Measurements from ENCODE around the gene HCK.

GRCh38 chr20:32098786-32099185, 46.7 kb downstream of the HCK start:
- TF ChIP-seq EP300 (IDR thresholded peaks at IDR 0.05; ENCODE audit: low read length) = no peak
- TF ChIP-seq SMAD4 (CRISPR knock-in tag; conservative IDR thresholded peaks at IDR 0.05) = no peak
- TF ChIP-seq RBM14 (IDR thresholded peaks at IDR 0.05; ENCODE audit: borderline replicate concordance, insufficient read depth, low read depth, low read length) = no peak
- no peak for TF ChIP-seq SRF (CRISPR knock-in tag; IDR thresholded peaks at IDR 0.05)
- TF ChIP-seq TRIM24 (IDR thresholded peaks at IDR 0.05) = no peak
- TF ChIP-seq ZKSCAN1 (IDR thresholded peaks at IDR 0.05; ENCODE audit: low read depth, low read length) = no peak
- no peak for TF ChIP-seq PREB (CRISPR knock-in tag; IDR thresholded peaks at IDR 0.05)
- TF ChIP-seq, protein P1, sequence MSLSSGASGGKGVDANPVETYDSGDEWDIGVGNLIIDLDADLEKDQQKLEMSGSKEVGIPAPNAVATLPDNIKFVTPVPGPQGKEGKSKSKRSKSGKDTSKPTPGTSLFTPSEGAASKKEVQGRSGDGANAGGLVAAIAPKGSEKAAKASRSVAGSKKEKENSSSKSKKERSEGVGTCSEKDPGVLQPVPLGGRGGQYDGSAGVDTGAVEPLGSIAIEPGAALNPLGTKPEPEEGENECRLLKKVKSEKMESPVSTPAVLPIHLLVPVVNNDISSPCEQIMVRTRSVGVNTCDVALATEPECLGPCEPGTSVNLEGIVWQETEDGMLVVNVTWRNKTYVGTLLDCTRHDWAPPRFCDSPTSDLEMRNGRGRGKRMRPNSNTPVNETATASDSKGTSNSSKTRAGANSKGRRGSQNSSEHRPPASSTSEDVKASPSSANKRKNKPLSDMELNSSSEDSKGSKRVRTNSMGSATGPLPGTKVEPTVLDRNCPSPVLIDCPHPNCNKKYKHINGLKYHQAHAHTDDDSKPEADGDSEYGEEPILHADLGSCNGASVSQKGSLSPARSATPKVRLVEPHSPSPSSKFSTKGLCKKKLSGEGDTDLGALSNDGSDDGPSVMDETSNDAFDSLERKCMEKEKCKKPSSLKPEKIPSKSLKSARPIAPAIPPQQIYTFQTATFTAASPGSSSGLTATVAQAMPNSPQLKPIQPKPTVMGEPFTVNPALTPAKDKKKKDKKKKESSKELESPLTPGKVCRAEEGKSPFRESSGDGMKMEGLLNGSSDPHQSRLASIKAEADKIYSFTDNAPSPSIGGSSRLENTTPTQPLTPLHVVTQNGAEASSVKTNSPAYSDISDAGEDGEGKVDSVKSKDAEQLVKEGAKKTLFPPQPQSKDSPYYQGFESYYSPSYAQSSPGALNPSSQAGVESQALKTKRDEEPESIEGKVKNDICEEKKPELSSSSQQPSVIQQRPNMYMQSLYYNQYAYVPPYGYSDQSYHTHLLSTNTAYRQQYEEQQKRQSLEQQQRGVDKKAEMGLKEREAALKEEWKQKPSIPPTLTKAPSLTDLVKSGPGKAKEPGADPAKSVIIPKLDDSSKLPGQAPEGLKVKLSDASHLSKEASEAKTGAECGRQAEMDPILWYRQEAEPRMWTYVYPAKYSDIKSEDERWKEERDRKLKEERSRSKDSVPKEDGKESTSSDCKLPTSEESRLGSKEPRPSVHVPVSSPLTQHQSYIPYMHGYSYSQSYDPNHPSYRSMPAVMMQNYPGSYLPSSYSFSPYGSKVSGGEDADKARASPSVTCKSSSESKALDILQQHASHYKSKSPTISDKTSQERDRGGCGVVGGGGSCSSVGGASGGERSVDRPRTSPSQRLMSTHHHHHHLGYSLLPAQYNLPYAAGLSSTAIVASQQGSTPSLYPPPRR (CRISPR knock-in tag; IDR thresholded peaks at IDR 0.05; ENCODE audit: borderline replicate concordance) = no peak
- no peak for TF ChIP-seq E2F4 (CRISPR knock-in tag; IDR thresholded peaks at IDR 0.05; ENCODE audit: low read depth)

Measured in K562 (cell line).